ENCODE measurements around the gene SMPDL3A.
A peak's percentile ranks its signal among the peaks of the same experiment; 100 is the strongest.

The SMPDL3A gene

DNA sequence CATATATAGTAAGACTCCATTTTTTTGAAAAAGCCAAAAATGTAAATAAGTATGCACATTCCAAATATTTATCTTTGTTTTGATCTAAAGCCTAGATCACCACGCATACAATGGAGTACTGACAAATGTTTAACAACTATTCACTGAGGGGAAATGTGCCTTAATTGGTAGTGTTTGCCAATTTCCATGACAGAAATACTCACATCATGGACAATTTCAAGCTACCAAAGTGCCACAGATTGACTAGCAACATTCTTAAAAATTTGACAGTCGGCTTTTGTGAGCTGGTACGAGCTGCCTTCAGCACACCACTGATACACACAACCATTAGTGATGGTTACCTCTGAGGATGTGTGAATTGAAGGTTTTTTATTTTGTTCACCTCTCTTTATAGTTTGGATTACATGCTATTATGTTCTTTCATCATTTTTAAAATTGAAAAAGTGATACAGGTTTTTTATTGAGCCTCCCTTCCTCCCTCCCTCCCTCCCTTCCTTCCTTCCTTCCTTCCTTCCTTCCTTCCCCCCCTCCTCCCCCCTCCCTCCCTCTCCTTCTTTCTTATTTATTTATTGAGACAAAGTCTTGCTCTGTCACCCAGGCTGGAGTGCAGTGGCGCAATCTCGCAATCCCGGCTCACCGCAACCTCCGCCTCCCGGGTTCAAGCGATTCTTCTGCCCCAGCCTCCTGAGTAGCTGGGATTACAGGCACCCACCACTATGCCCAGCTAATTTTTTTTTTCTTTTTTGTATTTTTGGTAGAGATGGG lies 19.2 kb downstream of the SMPDL3A start:
- no peak for DNase-seq

DNA sequence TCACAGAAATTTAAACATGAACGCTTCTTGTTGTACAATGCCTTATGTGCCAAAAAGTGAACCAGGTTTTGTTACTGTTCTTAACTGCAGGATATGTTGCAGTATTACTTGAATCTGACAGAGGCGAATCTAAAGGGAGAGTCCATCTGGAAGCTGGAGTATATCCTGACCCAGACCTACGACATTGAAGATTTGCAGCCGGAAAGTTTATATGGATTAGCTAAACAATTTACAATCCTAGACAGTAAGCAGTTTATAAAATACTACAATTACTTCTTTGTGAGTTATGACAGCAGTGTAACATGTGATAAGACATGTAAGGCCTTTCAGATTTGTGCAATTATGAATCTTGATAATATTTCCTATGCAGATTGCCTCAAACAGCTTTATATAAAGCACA lies 19.9 kb downstream of the SMPDL3A start:
- DNase-seq, result no peak

DNA sequence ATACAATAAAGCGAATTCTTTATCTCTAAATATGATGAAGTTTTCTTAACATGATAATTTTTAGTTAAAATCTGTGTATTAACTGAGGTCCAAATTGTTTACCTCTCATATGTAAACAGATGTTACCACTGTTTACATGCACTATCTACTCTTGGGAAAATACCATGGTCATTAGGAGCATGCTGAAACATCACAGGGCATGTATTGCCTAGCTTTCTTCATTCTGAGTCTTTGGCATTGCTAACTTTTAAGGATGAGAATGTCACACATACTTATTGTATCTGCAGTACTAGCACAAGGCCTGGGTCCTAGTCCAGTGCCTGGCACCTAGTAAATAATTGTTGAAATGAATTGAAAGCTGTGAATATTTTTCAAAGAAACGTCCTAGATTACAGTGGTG lies 20.6 kb downstream of the SMPDL3A start:
- no peak for DNase-seq

DNA sequence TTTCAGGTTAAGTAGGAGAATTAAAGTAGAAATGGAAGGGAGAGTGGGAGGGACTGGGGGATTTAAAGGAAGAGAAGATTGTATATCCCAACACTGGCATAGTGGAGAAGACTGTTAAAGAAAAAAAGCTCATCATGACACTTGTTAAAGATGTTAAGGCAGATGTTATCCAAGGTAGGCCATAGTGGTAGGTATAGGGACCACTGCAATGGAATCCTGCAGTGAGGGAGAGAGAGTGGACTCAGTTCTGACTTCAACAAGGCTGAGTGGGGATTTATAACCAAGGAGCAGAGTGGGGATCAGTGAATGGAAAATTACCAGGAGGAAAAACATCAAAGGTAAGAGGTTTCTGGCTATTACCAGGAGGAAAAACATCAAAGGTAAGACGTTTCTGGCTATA lies 21.1 kb downstream of the SMPDL3A start:
- DNase-seq, result no peak

DNA sequence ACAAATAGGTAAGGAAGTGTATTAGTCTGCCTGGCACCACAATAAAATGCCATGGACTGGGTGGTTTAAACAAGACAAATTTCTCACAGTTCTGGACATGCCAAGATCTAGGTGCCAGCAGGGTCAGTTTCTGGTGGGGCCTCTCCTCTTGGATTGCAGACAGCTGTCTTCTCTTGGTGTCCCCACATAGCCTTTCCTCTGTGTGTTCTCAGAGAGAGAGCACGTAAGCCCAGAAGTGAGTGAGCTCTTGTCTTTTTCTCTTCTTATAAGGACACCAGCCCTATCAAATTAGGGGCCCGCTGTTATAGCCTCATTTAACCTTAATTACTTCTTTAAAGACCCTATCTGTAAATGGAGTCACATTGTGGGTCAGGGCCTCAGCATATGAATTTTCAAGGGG lies 28.3 kb downstream of the SMPDL3A start:
- DNase-seq, result no peak

DNA sequence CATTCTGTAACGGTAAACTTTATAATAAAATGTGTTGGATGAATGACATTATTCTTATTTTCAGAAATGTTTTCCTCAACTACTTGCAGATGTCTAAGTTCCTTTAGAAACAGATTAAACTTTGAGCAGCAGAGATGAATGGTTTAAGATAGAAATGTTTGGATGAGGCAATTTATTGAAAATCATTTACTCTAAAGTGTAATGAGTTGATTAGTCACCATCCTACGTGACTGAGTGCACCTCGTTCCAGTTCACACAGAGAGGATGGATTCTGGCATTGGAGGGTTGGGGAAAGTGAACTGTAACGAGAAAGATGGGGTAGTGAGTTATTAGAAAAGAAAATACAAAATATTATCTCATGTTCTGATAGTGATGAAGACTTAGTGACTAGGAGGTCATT lies 28.7 kb downstream of the SMPDL3A start:
- DNase-seq, result no peak

DNA sequence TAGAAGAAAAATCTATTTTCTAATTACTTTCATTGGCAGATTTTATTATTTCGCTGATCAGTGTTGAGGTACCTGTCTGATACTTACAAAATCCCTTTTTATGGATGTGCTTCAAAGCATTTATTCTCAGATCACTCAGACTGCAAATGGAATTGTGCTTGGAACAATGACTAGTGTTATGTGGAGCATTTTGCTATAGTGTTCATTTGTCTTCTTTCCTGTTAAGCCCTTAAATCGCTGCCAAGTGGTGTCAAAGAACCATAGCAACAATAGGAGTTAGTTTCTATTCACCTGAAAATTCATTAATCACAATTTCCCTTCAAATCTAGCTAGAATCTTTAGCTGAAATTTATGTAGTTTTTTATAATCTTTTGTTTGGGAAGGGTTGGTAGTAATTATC lies 29.8 kb downstream of the SMPDL3A start:
- DNase-seq, result no peak

DNA sequence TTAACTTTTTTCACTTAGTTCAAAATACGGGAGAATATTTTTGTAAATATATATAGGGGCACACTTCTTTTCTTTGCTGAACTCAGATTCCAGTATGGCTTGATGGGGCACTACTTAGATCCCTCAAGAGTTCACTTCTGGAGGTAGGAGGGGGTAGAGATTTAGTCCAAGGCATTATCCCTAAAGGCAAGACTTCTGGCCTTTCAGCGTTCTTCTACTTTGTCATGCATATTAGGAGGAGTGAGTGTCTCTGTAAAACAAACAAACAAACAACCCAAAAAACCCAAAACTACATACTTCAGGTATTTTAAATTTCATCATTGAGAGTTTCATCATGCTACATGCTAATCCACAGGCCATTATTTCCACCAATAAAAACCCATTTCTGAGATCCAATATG lies 32.0 kb downstream of the SMPDL3A start:
- DNase-seq, result no peak

DNA sequence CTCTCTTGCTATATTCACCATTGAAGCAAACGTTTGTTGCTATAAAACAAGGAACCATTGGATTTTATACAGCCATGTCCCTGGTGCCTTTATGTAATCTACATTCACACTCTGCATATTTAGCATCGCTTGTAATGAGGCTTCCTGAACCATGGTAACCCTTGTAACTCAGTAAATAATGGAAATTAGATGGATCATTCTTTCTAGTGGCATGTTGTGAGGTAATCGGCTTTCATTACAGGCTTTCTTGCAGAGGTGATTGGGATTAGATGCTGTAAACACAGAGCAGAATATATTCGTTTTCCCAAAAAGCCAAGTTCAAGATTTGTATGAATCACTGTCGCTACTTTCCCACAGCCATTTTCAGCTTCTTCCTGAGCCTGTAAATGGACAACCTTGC lies 36.1 kb downstream of the SMPDL3A start:
- no peak for DNase-seq

DNA sequence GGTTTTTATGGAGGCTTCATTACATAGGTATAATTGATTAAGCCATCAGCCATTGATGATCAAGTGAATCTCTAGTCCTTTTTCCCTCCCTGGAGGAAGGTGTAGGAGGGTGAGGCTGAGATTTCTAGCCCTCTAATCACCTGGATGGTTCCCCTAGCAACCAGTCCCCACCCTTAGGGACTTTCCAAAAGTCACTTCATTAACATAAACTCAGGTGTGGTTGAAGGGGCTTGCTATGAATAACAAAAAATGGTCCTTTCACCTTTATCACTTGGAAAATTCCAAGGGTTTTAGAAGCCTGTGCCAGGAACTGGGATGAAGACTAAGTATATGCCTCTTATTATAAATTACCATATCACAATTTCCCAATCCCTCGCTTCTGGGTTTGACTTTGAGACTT lies 40.4 kb downstream of the SMPDL3A start:
- DNase-seq, result no peak

DNA sequence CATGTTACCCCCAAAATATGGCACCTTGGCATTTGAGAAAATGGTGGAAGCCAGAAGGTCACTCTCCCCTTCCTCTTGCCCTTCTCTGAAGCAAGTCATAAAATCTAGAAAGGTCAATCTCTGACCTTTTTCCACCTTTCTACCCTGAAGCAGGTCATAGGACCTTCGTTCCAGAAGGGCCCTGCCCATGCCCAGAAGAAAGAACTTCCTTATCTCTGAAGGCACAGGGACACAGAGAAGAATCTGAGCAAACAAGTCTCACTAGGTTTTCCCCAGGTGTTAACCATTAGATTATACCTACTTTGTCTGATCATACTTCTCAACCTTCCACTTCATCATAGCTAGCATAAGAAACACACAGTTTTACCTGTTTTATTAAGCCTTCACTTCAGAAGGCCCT lies 42.5 kb downstream of the SMPDL3A start:
- no peak for DNase-seq

DNA sequence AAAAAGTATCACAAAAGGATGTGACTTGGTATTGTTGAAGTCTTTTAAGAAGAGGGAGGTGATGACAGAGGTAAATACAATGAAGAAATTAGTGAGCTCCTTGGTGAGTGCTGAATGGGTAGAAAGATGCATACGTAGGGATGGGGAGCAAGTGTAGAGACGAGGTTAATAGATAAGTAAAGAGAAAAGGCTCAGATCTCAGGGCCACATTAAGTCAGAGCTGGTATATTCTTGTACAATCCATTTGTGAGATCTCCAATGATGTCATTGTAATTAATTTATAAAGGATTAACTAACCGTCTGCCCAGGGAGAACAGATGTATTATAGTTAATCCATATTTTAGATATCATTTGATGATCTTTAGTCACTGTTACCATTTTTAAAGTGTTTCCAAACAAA lies 43.4 kb downstream of the SMPDL3A start:
- DNase-seq, result no peak

DNA sequence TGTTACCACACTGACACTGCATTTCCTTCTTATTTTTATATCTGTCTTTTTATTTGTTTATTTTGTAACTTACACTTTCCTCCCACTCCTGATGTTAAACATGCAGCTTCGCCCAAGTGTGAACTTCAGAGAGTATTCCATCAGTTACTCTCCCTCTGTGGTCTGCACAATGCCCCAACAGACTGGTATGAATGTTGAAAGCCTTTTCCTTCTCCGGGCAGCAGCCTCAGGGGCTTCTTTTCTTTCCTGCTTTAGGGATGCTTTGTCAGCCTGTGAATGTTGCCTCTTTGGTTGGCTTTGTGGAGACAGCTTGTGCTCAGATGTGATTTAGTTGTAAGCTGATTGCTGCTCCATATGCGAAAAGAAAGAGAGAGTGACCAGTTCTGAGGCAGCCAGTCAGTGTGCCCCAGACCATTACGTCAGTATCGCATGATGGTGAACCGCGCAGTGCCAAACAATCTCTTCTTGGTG lies 44.0 kb downstream of the SMPDL3A start:
- DNase-seq, result no peak

DNA sequence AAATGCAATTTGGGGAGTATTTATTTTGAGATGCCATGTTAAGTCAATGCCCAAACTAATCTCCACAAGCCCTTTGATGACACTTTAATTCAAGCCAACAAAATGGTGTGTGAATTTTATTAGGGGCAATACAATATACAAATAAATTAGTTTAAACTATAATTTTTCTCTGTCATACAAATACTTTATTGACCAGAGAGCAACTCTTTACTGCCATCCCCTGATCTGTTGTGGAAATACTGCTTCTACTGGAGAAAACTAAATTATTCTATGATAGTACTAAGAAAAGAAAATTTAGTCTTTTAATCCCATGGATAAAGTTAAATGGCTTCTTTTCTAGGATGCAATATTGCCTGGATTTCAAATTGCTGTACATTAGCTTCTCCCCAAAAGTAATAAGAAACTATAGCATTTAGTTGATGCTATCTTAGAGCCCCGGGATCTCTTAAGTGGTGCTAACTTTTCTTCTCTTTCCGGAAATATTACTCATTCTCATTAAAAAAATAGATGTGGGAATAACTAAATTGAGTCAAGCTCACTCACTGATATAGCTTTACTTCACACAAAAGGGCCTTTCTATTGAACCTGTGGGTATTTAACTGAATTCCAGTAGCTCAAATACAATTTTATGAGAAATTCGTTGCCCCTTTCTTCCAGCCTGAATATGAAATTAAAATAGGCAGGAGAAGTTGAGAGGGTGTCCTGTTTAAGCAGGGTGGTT lies 49.2 kb downstream of the SMPDL3A start:
- peak; percentile 3 to 20 for DNase-seq

DNA sequence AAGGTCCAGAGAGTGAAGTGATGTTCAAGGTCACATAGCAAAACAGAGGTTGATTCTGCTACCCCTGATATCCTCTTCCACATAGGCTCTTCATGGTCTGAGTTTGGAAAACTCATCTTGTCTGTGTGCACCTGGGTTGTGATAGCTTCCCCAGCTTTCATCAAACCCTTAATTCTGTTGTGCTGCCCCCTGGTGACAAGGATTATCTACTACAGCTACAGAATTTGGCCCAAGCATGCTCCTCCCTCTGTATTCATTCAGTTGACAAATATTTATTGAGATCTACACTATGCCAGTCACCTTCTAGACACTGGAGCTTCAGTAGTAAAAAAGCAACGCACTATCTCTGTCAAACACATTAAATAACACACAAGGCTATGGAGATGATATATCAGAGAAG lies 50.4 kb downstream of the SMPDL3A start:
- DNase-seq, result peak; percentile 44 to 77

DNA sequence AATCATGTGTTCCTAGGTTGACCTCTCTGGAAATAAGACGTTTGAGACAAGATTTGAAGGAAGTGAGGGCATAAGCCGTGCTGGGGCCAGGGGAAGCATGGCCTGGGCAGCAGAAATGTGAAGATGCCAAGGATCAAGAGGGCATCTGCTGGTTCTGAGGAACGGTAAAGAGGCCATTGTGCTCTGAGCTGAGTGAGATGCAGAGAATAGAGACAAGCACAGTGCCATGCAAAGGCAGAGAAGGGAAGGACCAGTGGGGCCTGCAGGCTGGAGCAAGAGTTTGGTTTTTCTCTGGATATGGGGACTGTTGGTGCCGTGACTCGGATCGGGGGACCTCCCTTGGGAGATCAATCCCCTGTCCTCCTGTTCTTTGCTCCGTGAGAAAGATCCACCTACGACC lies 50.8 kb downstream of the SMPDL3A start:
- no peak for DNase-seq

DNA sequence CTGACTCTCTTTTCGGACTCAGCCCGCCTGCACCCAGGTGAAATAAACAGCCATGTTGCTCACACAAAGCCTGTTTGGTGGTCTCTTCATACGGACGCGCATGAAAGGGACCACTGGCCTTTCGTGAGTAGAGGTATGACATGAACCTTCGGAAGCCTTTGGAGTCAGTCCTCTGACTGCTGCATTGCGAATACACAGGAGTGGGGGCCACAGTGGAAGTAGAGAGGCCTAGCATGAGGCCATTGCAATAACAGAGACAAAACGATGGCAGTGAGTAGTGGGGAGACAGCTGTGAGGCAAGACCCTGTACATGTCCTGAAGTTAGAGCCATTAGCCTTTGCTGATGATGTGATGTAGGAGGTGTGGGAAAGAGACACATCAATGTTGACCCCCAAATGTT lies 56.4 kb downstream of the SMPDL3A start:
- no peak for DNase-seq

DNA sequence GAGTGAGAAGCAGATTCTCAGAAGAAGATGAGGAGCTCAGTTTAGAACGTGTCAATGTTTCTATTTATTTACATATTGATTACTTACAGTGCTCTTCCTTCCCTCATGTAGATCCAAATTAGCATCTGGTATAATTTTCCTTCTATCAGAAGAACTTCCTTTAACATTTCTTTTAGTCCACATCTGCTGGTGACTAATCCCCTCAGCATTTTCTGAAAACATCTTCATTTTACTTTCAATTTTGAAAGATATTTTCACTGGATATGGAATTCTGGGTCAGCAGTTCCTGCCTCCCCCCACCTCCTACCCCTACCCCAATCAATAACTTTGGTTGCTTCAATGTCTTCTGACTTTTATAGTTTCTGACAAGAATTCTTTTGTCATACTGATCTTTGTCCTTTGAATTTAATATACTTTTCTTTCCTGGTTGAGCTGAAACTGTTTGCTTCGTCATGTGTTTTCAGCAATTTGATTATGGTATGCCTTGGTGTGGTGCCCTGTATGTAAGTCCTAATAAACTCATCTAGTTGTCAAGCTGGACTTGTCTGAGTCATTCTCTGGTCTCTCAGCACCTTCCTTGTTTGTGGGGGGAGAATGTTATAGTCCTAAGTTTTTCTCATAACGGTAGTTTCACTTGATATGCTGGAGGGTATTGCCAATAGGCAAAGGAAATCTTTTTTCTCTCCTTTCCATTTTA lies 57.0 kb downstream of the SMPDL3A start:
- no peak for DNase-seq

DNA sequence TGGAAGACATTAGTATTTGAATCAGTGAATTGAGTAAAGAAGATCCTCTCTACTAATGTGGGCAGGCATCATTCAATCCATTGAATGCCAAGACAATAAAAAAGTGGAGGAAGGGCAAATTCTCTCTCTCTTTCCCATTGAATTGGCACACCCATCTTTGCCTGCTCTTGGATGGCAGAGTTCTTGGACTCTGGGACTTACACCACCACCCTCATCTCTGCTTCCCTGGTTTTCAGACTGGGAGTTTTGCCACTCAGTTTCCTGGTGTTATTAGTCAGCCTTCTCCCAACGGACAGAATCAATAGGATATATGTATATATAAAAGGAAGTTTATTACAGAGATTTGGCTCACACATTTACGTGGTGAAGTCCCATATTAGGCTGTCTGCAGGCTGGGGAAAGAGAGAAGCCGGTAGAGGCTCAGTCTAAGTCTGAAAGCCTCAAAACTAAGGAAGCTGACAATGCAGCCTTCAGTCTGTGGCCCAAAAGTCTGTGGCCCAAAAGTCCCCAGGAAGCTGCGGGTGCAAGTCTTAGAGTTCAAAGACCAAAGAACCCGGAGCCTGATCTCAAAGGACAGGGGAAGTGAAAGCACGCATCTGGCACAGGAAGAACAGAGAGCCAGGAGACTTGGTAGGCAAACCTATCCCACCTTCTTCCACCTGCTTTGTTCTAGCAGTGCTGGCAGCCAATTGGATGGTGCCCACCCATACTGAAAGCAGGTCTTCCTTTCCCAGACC lies 64.4 kb downstream of the SMPDL3A start:
- no peak for DNase-seq
